Stimulated activated CD8-positive, alpha-beta memory T cell treated with anti-CD3 and anti-CD28 coated beads, Interleukin-4, amount 100 ng/mL, for 4 hours (primary cell): Measurements from ENCODE around the gene ICA1.

ENCODE experiments used
- DNase-seq, 2 donors: peaks; one replicate each; pipeline ENCODE4 v3.0.0-alpha.2; 2020; ENCODE audit warnings: low read depth in 2 of 2, low spot score in 1 of 2

ICA1 gene

DNA sequence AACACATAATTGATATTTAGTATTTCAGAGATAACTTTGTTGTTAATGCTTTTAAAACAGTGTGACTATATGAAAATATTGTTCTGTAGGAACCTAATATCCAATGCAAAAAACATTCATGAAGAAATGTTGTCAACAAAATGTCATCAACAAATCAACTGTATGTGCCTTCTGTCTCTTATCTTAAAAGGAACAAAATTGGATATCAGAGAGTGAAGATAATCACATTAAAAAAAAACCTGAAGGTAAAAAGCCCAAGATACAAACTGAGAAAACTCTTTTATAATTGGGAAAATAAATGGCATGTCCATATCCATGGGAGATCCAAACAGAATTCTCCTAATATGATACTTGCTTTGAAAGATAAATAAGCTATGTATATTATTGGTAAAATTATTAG lies 33.9 kb downstream of the ICA1 start:
- no peak for DNase-seq

GRCh38 chr7:8227261-8227660 lies 34.7 kb downstream of the ICA1 start:
- DNase-seq = no peak

DNA sequence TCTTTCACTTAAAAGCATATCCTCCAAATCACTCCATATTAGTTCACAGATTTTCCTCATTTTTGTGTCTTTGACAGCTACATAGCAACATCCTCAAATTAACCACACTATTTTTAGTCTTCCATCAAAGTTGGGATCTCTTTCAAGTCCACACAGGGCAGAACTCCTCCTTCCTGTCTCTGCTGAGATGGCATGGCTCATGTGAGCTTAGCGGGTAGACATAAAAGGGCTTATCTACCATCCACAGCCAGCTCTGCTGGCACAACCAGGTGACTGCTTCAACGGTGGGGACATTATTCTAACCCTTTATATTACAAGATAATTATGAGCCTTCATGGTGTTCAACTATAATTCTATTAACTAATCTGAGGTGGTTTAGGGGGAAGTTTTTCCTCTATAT lies 35.5 kb downstream of the ICA1 start:
- DNase-seq = no peak

GRCh38 chr7:8221567-8221966 lies 40.4 kb downstream of the ICA1 start:
- no peak for DNase-seq

DNA sequence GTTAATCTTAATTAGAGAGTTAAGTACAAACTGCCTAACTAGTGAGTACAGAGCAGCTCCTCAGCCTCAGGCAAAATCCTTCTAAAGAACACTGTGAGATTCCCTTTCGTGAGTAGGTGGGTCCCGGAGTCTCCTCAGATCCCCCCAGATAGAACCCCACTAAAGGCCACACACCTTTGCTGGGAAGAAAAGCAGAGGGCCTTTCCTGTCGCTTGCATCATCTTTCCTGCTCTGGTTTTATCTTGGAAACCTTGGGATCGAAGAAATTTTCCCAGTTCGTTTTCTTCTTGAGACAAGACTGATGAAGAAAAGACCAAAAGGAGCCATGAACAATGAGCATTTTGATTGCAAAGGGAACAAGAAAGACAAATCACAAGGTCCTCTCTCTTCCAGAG lies 40.9 kb downstream of the ICA1 start:
- no peak for DNase-seq

DNA sequence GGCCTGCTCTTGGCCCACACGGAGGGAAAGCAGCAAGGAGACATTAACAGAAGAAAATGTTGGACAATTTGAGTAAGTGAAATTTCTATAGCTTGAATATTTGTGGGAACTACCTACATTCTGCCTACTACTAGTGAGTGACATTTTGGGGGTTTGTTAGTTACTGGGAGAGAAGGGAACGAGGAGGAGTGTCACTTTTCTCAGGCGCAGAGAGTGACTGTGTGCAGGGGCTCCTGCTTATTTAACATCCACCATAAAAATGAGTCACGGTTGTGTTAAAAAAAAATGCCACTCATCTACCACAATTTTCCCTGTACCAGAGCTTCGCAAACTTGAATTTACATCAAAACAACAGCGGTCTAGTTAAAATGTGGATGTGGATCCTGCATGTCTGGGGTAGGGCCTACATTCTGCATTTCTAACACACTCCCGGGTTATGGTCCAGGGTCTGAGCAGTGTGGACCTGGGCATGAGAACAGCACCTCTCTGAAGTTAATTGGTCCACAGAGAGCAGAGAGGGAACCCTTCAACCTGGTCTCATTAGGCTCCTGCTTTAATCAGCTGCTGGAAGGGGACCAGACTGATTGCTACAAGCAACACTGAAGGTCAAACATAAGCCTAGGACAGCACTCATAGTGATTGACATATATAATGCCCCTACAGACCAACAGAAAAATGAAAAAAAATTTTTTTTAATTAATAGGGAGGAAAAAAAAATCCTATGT lies 41.4 kb downstream of the ICA1 start:
- DNase-seq = no peak

- DNase-seq = no peak
Observed at GRCh38 chr7:8217200-8218068, 44.5 kb downstream of the ICA1 start.

- DNase-seq = no peak
Observed at GRCh38 chr7:8216334-8216690, 45.7 kb downstream of the ICA1 start.

GRCh38 chr7:8215648-8216333 lies 46.2 kb downstream of the ICA1 start:
- DNase-seq = no peak

- no peak for DNase-seq
Observed at GRCh38 chr7:8214244-8214824, 47.6 kb downstream of the ICA1 start.

- no peak for DNase-seq
Observed at GRCh38 chr7:8213381-8213780, 48.6 kb downstream of the ICA1 start.

DNA sequence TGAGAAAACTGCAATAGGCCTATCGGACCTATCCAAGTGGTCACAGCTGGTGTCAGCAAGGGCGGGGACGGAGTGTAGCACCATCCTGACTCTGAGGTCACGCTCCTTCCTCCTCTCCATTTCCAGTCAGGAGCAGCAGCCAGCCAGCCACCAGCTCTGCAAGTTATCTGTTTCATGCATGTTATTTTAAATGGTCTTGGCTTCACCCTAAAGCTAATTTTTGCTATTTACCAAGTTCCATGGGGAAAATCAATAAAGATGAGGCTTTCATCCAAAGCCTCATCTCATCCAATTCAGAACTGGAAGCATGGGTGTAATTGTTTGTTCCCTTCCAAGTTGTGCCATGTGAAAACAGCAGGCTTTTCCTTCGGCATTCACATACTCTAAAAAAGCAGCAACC lies 49.3 kb downstream of the ICA1 start:
- no peak for DNase-seq

GRCh38 chr7:8211725-8212096 lies 50.3 kb downstream of the ICA1 start:
- DNase-seq = no peak

DNA sequence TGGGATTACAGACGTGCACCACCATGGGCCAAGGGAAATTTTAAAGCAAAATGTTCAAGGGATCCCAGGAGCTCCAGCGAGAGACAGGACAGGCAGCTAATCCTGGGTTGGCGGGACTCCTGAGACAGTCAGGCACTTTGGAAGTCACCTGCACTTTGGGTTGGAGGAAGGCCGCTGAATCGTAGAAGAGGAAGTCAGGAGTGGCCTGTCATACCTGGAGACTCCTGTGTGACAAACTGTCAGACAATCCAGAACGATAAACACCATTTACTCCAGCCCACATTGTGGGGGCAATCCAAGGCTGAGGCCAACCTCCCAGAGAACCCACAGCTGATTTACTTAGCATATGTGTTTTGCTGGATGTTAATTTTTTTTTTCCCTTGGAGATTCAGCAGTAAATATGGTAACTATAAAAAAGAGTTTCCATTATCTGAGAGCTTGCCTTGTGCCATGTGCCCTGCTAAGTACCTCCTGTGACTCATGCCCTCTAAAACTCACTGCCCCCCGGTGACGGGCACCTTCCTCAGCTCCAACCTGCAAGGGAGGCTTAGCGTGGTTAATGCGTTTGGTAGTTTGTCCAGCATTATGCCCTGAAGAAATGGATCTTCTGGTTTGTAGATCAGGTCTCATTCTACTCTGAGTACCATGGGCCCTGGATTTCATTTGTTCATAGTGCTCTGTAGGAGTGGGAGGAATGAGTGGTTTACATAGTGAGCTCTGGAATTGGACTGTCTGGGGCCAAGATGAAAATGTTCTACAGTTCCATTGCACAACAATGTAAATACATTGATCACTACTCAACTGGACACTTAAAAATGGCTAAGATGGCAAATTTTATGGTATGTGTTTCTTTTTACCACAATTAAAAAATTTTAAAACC lies 50.9 kb downstream of the ICA1 start:
- DNase-seq = no peak

DNA sequence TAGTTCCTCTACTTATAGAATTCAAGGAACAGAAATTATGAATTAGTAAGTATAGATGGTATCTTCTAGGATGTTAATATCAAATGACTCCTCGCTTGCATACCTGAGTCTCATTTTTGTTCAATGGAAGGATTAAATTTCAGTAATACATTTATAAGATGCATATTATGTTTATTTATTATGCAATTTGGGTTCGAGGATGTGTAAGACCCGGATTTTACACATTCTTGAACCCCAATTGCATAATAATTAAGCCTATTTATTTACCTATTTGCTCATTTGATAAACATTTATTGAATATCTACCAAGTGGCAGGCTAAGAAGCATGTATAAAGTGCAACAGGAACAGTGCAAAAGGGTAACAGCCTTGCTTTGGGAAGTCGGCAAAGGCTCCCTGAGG lies 52.6 kb downstream of the ICA1 start:
- no peak for DNase-seq

DNA sequence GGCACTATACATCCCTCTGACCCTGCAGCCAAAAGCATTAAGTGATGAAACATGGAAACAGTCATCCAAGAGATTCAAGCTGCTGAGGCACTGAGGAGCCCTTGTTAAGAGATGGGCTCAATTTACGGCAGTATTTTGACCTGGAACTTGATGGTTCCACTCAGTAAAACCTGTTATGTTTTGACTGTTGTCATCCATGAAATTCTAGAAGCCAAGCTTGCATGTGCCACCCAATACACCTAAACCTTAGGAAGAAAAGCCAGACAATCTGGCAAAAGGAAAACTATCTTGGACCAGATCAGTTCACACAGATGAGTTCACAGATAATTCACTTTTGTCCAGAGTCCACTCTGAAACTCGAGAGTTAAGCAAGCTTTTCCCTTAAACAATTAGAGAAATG lies 53.2 kb downstream of the ICA1 start:
- no peak for DNase-seq

DNA sequence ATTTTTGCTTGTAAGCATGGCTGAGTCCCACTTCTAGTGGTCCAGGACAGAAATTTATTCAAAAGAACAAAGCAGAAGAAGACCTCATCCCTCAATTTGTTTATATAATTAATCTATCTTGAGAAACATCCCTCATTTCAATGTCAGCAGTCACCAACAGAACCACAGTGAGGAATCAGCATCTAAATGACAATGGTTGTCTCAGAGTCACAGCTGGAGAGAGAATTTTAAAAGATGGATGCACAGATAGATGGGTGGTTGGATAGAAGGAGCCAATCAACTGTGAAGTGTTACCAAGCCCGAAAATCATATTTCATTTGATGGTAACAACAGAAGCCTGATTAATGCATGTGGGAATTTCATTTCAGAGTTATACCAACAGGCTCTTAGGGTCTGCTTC lies 55.0 kb downstream of the ICA1 start:
- no peak for DNase-seq

- no peak for DNase-seq
Observed at GRCh38 chr7:8205537-8205936, 56.4 kb downstream of the ICA1 start.

GRCh38 chr7:8205031-8205387 lies 57.0 kb downstream of the ICA1 start:
- no peak for DNase-seq

DNA sequence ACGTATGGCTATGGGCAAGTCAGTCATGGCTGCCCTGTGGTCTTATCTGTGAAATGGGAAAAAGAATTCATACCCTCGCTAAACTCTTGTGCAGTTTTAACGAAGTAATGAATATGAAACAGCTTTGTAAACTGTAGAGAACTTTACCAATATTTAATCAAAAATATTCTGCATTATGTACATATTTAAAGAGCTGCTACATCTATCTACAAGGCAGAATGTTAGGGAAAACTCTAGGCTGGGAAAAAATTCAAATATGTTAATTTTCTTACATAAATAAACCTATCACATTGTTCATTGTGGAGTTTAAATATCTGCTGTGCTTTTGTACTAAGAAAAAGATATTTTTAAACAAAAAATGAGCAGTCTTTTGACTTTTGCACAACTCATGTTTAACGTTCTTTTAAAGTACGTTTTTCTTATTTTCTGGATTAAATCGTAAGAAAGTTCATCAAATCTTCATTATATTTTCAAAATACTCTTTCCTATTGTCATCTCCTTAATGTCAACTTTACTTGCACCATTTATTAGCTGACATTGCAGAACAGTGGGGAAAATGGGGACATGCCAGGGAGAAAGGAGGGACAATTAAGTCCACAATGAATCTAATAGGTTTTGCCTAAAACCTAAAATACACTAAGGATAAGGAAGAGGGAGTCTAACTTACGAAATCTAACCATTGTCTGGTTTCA lies 57.5 kb downstream of the ICA1 start:
- no peak for DNase-seq
